MM.1S (cell line): ENCODE data around the gene PPP4R3B.
A peak's percentile ranks its signal among the peaks of the same experiment; 100 is the strongest.

Experiments used
- DNase-seq: peaks from one replicate; pipeline ENCODE4 v3.0.0-alpha.2; 2015
- H2AFZ ChIP-seq: fragments of 300-600 bp; sonication (generic); 2 replicates; pipeline ENCODE4 v1.6.0; 2016; ENCODE audit warnings: antibody characterized with exemption, low read length
- H3F3A ChIP-seq: fragments of 300-600 bp; sonication (generic); 2 replicates; pipeline ENCODE4 v1.6.1; 2016; ENCODE audit warnings: mild to moderate bottlenecking, antibody characterized with exemption, low read length, moderate library complexity, mixed read lengths; ENCODE audit not compliant: insufficient read depth
- H3K27ac ChIP-seq: fragments of 300-600 bp; sonication (generic); 2 replicates; pipeline ENCODE4 v1.5.1; 2016; ENCODE audit warnings: mild to moderate bottlenecking, low read length
- H3K27me3 ChIP-seq: fragments of 300-600 bp; sonication (generic); replicated peaks from 2 replicates; pipeline ENCODE4 v1.6.0; 2016; ENCODE audit warnings: low read length; ENCODE audit not compliant: insufficient read depth
- H3K36me3 ChIP-seq: fragments of 300-600 bp; sonication (generic); replicated peaks from 2 replicates; pipeline ENCODE4 v1.6.1; 2016; ENCODE audit warnings: mild to moderate bottlenecking, low read length, mixed read lengths; ENCODE audit not compliant: insufficient read depth
- H3K4me1 ChIP-seq: fragments of 300-600 bp; sonication (generic); 2 replicates; pipeline ENCODE4 v1.6.1; 2016; ENCODE audit warnings: low read length, mixed read lengths
- H3K4me2 ChIP-seq: fragments of 300-600 bp; sonication (generic); 2 replicates; pipeline ENCODE4 v1.6.0; 2016; ENCODE audit warnings: low read depth, low read length
- H3K4me3 ChIP-seq: fragments of 300-600 bp; sonication (generic); 2 replicates; pipeline ENCODE4 v1.5.1; 2016; ENCODE audit warnings: low read length, mixed read lengths
- H3K79me2 ChIP-seq: fragments of 300-600 bp; sonication (generic); 2 replicates; pipeline ENCODE4 v1.6.1; 2016; ENCODE audit warnings: mixed run types, low read length, mixed read lengths
- H3K9ac ChIP-seq: fragments of 300-600 bp; sonication (generic); 2 replicates; pipeline ENCODE4 v1.6.1; 2016; ENCODE audit warnings: low read length, mixed read lengths
- H3K9me2 ChIP-seq: fragments of 300-600 bp; sonication (generic); replicated peaks from 2 replicates; pipeline ENCODE4 v1.6.1; 2016; ENCODE audit warnings: mild to moderate bottlenecking, low read length, mixed read lengths; ENCODE audit not compliant: insufficient read depth
- H3K9me3 ChIP-seq: fragments of 300-600 bp; sonication (generic); replicated peaks from 2 replicates; pipeline ENCODE4 v1.6.1; 2016; ENCODE audit warnings: mild to moderate bottlenecking, low read length, mixed read lengths; ENCODE audit not compliant: insufficient read depth
- H4K20me1 ChIP-seq: fragments of 300-600 bp; sonication (generic); 2 replicates; pipeline ENCODE4 v1.6.1; 2016; ENCODE audit warnings: mild to moderate bottlenecking, low read length, moderate library complexity, mixed read lengths; ENCODE audit not compliant: insufficient read depth
- CTCF ChIP-seq: fragments of 300-600 bp; sonication (generic); IDR thresholded peaks from 2 replicates; pipeline ENCODE4 v1.5.1; 2016; ENCODE audit warnings: antibody characterized with exemption, low read length, mixed read lengths
- EZH2 ChIP-seq: fragments of 300-600 bp; sonication (generic); optimal IDR thresholded peaks from 2 replicates; pipeline ENCODE3; 2017; ENCODE audit warnings: low read depth, mild to moderate bottlenecking, antibody characterized with exemption, low read length, mixed read lengths
- EZH2phosphoT487 ChIP-seq: fragments of 300-600 bp; sonication (generic); IDR thresholded peaks from 2 replicates; pipeline ENCODE4 v1.6.1; 2018; ENCODE audit warnings: antibody characterized with exemption, low read length

Gene PPP4R3B

GRCh38 chr2:55617175-55618024 lies at the start of gene PPP4R3B:
TSS of gene PPP4R3B (minus strand) at chr2:55617622. CDS start at chr2:55617285, 337 bp downstream.
- Histone ChIP-seq H3K4me1 (peaks cover 4% of the 10 kb centered on the region; the same call in 1 of the 2 replicates), H3K9me2 (no peaks in the 10 kb centered on the region), H2AFZ (peak within 1 kb of the TSS; percentile 79), H3K27me3 (no peaks in the 10 kb centered on the region), H3K4me2 (peak within 1 kb of the TSS; percentile 70), H3K79me2 (peaks cover 94% of the 10 kb centered on the region), H3K9ac (peak within 1 kb of the TSS; percentile 100), H3K4me3 (peak within 1 kb of the TSS; percentile 100), H4K20me1 (peaks cover 2% of the 10 kb centered on the region; the same call in 1 of the 2 replicates), H3K36me3 (no peaks in the 10 kb centered on the region; the same call in 1 of the 2 replicates), H3K27ac (peak within 1 kb of the TSS; percentile 98), H3K9me3 (no peaks in the 10 kb centered on the region), H3F3A (peaks cover 9% of the 10 kb centered on the region; the same call in 1 of the 2 replicates)
- DNase-seq = peak; percentile 99
- TF ChIP-seq CTCF (peak; percentile 24), EZH2phosphoT487 (no peak)

GRCh38 chr2:55653255-55653654 lies 35.8 kb upstream of the PPP4R3B start:
- peaks cover 4% of the 10 kb centered on the region; the same call in 1 of the 2 replicates for H3K36me3 ChIP-seq

GRCh38 chr2:55649211-55649610 lies 31.8 kb upstream of the PPP4R3B start:
- no peaks in the 10 kb centered on the region for H3K9me3 ChIP-seq
- H2AFZ ChIP-seq = no peak overlapping the region
- H3K4me3 ChIP-seq = no peak overlapping the region
- H3K4me2 ChIP-seq = no peak overlapping the region
- H3K36me3 ChIP-seq = no peaks in the 10 kb centered on the region; the same call in 1 of the 2 replicates
- no peak for DNase-seq
- no peak overlapping the region for H3K9ac ChIP-seq
- H3K27ac ChIP-seq = no peak overlapping the region
- no peaks in the 10 kb centered on the region for H3K4me1 ChIP-seq
- H3K9me2 ChIP-seq = no peaks in the 10 kb centered on the region
- no peaks in the 10 kb centered on the region for H3K79me2 ChIP-seq
- no peaks in the 10 kb centered on the region for H4K20me1 ChIP-seq
- no peak for TF ChIP-seq EZH2
- no peak for TF ChIP-seq CTCF
- TF ChIP-seq EZH2phosphoT487 = no peak
- H3F3A ChIP-seq = peaks cover 4% of the 10 kb centered on the region; the same call in 1 of the 2 replicates
- H3K27me3 ChIP-seq = no peaks in the 10 kb centered on the region

More at GRCh38 chr2:55653255-55653654, 35.8 kb upstream of the PPP4R3B start:
- Histone ChIP-seq H3K4me1 (no peaks in the 10 kb centered on the region), H2AFZ (no peak overlapping the region), H3K4me2 (no peak overlapping the region), H3K9me3 (no peaks in the 10 kb centered on the region), H3K9ac (no peak overlapping the region), H4K20me1 (no peaks in the 10 kb centered on the region), H3K9me2 (no peaks in the 10 kb centered on the region), H3K27ac (no peak overlapping the region), H3K27me3 (no peaks in the 10 kb centered on the region), H3K4me3 (no peak overlapping the region), H3F3A (no peaks in the 10 kb centered on the region), H3K79me2 (no peaks in the 10 kb centered on the region)
- TF ChIP-seq EZH2phosphoT487 (no peak), EZH2 (no peak), CTCF (no peak)
- no peak for DNase-seq
